ENCODE results near the gene TINAG.
"Not testable (repeated sequence)": the region's sequence is repeated elsewhere in the genome, so short reads cannot be mapped to it uniquely, and the experiment has no call there.

TINAG gene

DNA sequence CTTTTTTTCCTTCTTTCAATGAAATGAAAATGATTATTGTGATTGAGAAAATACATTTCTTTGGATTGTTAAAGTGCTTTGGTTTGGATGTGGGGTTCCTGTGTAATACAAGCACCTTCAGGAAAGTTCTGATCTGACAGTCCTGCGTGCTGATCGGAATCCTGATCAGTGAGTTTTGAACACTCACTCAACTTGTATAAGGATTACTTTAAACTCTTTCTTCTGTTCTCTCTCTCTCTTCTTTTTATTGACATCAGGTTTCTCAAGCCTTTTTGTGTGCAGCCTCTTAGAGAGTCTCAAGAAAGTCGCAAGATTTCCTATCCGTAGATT is 710 bp downstream of the TINAG start:
- DNase-seq (ENCODE audit: low read depth in 3 of 3, low spot score in 1 of 3): no peak

- DNase-seq (ENCODE audit: low read depth in 3 of 3, low spot score in 1 of 3): no peak
Measured at GRCh38 chr6:54310377-54311152, 2.3 kb downstream of the TINAG start.

DNA sequence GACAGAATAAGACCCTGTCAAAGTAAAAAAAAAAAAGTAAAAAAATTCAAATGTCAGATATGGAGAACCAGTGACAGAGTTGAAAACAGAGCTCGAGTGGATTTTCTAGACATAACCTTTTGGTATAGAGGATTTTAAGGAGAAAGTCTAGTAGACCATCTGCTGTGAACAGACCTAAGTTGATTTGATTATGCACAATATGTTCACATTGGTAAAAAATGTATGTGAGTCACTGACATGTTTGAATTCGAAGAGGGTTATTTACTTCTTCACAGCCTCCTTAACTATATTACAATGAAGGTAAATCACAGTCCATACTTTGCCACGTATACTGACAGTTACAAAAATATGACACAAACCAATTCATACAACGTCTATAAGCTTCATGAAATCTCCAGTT is 7.4 kb downstream of the TINAG start:
- DNase-seq (ENCODE audit: low read depth in 3 of 3, low spot score in 1 of 3): no peak

- DNase-seq (ENCODE audit: low read depth in 3 of 3, low spot score in 1 of 3): no peak
Measured at GRCh38 chr6:54320871-54321270, 12.6 kb downstream of the TINAG start.

DNA sequence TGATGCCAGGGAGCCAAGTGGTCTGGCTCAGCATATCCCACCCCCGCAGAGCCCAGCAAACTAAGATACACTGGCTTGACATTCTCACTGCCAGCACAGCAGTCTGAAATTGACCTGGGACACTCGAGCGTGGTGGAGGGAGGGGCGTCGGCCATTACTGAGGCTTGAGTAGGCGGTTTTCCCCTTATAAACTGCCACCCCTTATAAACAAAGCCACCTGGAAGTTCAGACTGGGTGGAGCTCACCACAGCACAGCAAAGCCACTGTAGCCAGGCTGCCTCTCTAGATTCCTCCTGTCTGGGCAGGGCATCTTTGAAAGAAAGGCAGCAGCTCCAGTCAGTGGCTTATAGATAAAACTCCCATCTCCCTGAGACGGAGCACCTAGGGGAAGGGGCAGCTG is 19.4 kb downstream of the TINAG start:
- no peak for DNase-seq (ENCODE audit: low read depth in 3 of 3, low spot score in 1 of 3)

- not testable (repeated sequence) for DNase-seq (ENCODE audit: low read depth in 3 of 3, low spot score in 1 of 3)
Measured at GRCh38 chr6:54331571-54331970, 23.3 kb downstream of the TINAG start.

- DNase-seq (ENCODE audit: low read depth in 3 of 3, low spot score in 1 of 3): no peak
Measured at GRCh38 chr6:54335871-54336270, 27.6 kb downstream of the TINAG start.

GRCh38 chr6:54353975-54354374 is 45.7 kb downstream of the TINAG start:
- DNase-seq (ENCODE audit: low read depth in 3 of 3, low spot score in 1 of 3): no peak

GRCh38 chr6:54354608-54355007 is 46.4 kb downstream of the TINAG start:
- no peak for DNase-seq (ENCODE audit: low read depth in 3 of 3, low spot score in 1 of 3)

DNA sequence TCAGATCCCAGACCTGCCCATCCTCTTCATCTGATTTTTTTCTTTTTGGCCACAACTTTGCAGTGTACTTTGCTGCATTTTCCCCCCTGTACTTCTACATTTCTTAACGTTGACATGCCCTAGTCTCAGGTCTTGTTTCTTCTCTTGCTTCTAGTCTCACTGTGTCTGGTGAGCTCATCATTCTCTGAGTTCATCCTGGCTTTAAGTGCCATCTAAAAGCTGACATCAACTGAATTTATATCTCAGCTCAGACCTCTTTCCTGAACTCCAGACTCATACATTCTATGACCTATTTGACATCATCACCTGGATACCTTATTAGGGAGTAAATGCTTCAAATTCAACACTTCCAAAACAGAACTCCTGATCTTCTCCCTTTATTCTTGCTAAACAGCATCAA is 48.9 kb downstream of the TINAG start:
- no peak for DNase-seq (ENCODE audit: low read depth in 3 of 3, low spot score in 1 of 3)

DNA sequence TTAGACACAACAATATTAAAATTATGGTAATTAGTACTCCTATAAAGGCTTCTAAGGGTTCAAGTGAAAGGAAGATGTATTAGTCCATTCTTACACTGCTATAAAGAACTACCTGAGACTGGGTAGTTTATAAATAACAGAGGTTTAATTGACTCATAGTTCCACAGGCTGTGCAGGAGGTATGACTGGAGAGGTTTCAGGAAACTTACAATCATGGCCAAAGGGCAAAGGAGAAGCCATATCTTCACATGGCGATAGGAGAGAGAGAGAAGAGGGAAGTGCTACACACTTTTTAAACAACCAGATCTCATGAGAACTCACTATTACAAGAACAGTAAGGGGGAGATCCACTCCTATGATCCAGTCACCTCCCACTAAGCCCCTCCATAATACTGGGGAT is 52.9 kb downstream of the TINAG start:
- DNase-seq (ENCODE audit: low read depth in 3 of 3, low spot score in 1 of 3): no peak

- no peak for DNase-seq (ENCODE audit: low read depth in 3 of 3, low spot score in 1 of 3)
Measured at GRCh38 chr6:54361734-54362133, 53.5 kb downstream of the TINAG start.

GRCh38 chr6:54366667-54367327 is 58.6 kb downstream of the TINAG start:
- DNase-seq (ENCODE audit: low read depth in 3 of 3, low spot score in 1 of 3): no peak

DNA sequence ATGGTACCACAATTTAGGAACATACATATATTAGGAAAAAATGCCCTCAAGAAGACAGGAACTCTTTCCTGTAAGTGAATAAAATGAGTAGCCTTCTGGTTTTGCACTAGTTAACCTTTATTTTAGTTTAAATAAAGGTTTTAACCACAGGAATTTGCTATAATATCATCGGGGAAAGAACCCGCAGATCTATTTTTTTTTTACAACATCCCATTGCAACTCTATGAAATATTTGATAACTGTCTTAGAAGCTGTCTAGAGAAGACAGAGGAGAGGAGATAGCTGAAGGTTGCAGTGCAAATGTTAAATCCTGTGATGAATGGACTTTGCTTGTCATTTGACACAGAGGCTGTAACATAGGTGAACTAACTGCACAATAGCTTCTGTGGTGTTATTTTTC is 69.5 kb downstream of the TINAG start:
- DNase-seq (ENCODE audit: low read depth in 3 of 3, low spot score in 1 of 3): no peak

DNA sequence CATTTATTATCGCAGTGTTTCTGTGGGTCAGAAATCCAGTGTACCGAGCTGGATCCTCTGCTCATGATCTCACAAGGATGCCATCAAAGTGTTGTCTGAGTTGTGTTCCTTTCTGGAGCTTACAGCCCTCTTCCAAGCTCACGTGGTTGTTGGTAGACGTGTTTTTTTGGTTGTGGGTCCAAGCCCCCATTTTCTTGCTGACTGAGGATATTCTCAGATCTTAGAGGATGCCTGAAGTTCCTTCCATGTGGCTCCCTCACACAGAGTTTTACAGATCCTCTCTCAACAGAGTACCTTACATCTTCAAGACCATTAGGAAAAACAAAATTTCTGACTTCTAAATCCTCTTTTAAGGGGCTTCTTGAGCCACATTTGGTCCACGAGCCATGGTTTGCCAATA is 78.1 kb downstream of the TINAG start:
- DNase-seq (ENCODE audit: low read depth in 3 of 3, low spot score in 1 of 3): no peak

DNA sequence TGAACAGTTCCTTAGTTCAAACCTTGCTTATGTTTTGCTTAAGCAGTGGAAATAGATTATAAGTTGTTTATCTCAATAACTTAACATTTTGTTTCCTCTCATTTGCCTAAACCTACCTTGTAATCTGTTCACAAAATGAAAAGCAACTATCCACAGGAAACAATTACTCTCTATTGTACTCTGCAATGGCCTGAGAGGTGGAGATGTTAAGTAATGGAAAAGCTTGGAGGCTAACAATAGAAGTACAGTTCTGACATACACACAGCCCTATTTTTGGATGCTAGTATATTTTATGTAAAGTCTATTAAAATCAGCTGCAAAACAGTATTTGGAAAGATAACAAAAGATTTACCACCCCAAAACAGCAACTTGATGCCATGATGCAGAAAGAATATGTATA is 82.1 kb downstream of the TINAG start:
- DNase-seq (ENCODE audit: low read depth in 3 of 3, low spot score in 1 of 3): no peak

DNA sequence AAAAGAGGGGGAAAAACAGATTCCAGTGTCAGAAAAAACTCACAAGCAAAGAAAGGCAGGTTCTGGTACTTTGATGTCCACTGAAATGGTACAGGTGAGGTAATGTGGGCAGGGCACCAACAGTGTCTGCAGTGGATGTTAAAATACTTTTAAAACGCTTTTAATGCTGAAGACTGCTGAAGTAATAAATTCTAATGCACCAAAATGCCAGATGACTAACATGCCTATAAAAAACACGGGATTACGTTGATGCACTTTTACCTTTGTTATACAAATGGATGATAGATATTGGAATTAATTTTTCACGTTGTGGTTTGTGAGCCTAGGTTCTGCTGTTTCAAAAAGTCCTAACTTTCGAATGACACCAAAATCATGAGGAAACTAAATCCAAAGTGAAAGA is 83.3 kb downstream of the TINAG start:
- no peak for DNase-seq (ENCODE audit: low read depth in 3 of 3, low spot score in 1 of 3)

DNA sequence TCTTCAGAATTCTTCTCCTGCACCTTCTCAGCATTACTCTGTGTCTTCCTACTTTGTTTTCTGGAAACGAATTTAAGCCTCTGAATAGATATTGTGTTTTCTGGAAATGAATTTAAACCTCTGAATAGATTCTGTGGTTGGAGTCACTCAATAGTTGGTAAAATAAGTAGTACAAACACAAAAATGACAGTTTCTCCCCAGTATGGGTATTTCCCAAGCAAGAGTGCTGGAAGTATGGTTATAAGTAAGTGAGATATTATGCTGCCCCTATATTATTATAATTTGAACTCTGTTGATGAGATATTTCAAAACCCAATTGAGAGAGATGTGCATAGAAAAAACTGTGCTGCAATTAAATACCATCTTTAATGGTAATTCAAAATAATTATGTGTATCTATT is 94.9 kb downstream of the TINAG start:
- DNase-seq (ENCODE audit: low read depth in 3 of 3, low spot score in 1 of 3): no peak

GRCh38 chr6:54404791-54405190 is 96.5 kb downstream of the TINAG start:
- DNase-seq (ENCODE audit: low read depth in 3 of 3, low spot score in 1 of 3): no peak

DNA sequence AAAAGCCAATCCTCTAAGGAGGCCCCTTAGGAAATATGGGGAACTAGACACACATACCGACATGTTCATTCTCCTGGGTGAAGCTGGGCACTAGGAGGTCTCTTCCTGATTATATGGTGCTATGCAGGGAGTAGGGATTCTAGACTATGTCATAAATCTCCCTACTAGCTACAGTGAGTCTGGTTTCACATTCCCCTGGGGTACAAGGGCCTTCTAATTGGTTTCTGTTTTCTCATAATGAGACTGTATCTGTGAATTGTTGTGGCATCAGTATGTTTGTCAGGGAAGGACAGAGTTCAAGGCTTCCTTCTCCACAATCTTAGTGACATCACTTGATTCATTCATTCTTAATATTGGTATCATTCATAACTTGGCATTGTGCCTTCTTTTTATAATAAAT is 103.5 kb downstream of the TINAG start:
- no peak for DNase-seq (ENCODE audit: low read depth in 3 of 3, low spot score in 1 of 3)

DNA sequence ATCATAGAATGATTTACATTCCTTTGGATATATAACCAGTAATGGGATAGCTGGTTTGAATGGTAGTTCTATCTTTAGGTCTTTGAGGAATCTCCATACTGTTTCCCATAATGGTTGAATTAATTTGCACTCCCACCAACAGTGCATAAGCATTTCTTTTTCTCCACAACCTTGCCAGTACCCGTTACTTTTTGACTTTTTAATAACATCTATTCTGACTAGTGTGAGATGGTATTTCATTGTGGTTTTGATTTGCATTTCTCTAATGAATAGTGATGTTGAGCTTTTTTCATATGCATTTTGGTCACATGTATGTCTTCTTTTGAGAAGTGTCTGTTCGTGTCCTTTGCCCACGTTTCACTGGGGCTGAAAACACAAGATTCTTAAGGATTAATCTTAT is 107.3 kb downstream of the TINAG start:
- no peak for DNase-seq (ENCODE audit: low read depth in 3 of 3, low spot score in 1 of 3)

- no peak for DNase-seq (ENCODE audit: low read depth in 3 of 3, low spot score in 1 of 3)
Measured at GRCh38 chr6:54419885-54420284, 111.6 kb downstream of the TINAG start.

GRCh38 chr6:54426995-54427394 is 118.8 kb downstream of the TINAG start:
- no peak for DNase-seq (ENCODE audit: low read depth in 3 of 3, low spot score in 1 of 3)

Data from stimulated activated CD4-positive, alpha-beta T cell treated with anti-CD3 and anti-CD28 coated beads, TNF-alpha, amount 100 ng/mL, for 1 hour (primary cell).